HG03457 (cell line): ENCODE data around the gene KDELR1.
"Not testable (repeated sequence)": the region's sequence is repeated elsewhere in the genome, so short reads cannot be mapped to it uniquely, and the experiment has no call there.

Source experiments
- ATAC-seq: cut with Tn5 transposase; IDR thresholded peaks from one replicate; pipeline ENCODE4 v1.9.1; 2021; ENCODE audit warnings: moderate number of reproducible peaks; ENCODE audit not compliant: unreplicated experiment

The KDELR1 gene

GRCh38 chr19:48397263-48398101 is 6.1 kb upstream of the KDELR1 start:
- ATAC-seq: no peak

- no peak for ATAC-seq
These were observed 5.4 kb upstream of the KDELR1 start for GRCh38 chr19:48396824-48397176.

- no peak for ATAC-seq
These were observed 4.9 kb upstream of the KDELR1 start for GRCh38 chr19:48396016-48396823.

GRCh38 chr19:48395499-48395898 is 4.1 kb upstream of the KDELR1 start:
- no peak for ATAC-seq

GRCh38 chr19:48395170-48395455 is 3.8 kb upstream of the KDELR1 start:
- no peak for ATAC-seq

- no peak for ATAC-seq
These were observed 3.2 kb upstream of the KDELR1 start for GRCh38 chr19:48394331-48395169.

GRCh38 chr19:48393559-48394330 is 2.4 kb upstream of the KDELR1 start, which contains the start of gene GRIN2D:
Gene GRIN2D (plus strand): TSS chr19:48393668. CDS start chr19:48398393, 4,725 bp downstream.
- no peak for ATAC-seq

GRCh38 chr19:48392860-48393558 is 1.7 kb upstream of the KDELR1 start:
- ATAC-seq: no peak

- ATAC-seq: not testable (repeated sequence)
These were observed 624 bp upstream of the KDELR1 start for GRCh38 chr19:48392006-48392344.

- ATAC-seq: no peak
These were observed 907 bp downstream of the KDELR1 start for GRCh38 chr19:48390188-48391099.

- ATAC-seq: no peak
These were observed 4.4 kb downstream of the KDELR1 start for GRCh38 chr19:48386981-48387380.

GRCh38 chr19:48385461-48386087 is 5.8 kb downstream of the KDELR1 start:
- ATAC-seq: no peak

- no peak for ATAC-seq
These were observed 9.1 kb downstream of the KDELR1 start for GRCh38 chr19:48382286-48382685.

GRCh38 chr19:48381178-48381950 is 10.0 kb downstream of the KDELR1 start:
- ATAC-seq: no peak

GRCh38 chr19:48379058-48379457 is 12.3 kb downstream of the KDELR1 start:
- ATAC-seq: no peak

- ATAC-seq: no peak
These were observed 13.2 kb downstream of the KDELR1 start for GRCh38 chr19:48378194-48378570.

- ATAC-seq: no peak
These were observed 17.8 kb downstream of the KDELR1 start for GRCh38 chr19:48373567-48373966.

- ATAC-seq: no peak
These were observed 18.4 kb downstream of the KDELR1 start for GRCh38 chr19:48372904-48373303.
